ENCODE results near the gene USP13. TPM values are rescaled to one million over a fixed set of nuclear protein-coding genes. Genes with fewer than 3 reads are reported as not detected.

The USP13 gene
- total RNA-seq, 6 experiments from 2014 or later = 6.0 to 11.1 (median 6.9) TPM

GRCh38 chr3:179666030-179666429 lies 13.2 kb downstream of the USP13 start:
- ATAC-seq (no peak), DNase-seq (no peak)
- no peaks in the 10 kb centered on the region for H3K36me3 ChIP-seq
- no peak overlapping the region for H3K4me3 ChIP-seq
- H3K27me3 ChIP-seq = no peaks in the 10 kb centered on the region
- no CpG with 5 or more reads among the region's 1 CpG for WGBS (ENCODE audit: insufficient coverage, low coverage, low lambda C conversion rate, missing lambda C conversion rate)
- H3K4me1 ChIP-seq = no peaks in the 10 kb centered on the region
- TF ChIP-seq POLR2A (IDR thresholded peaks at IDR 0.05) (no peak), CTCF (IDR thresholded peaks at IDR 0.05) (no peak)
- no peak overlapping the region for H3K27ac ChIP-seq
- H3K9me3 ChIP-seq = no peaks in the 10 kb centered on the region
- intact Hi-C loops (cut with DNase I) = no loop called here

- peak in 2 of 3 donors; percentile 39 to 56 for DNase-seq
- intact Hi-C loops (cut with DNase I) = no loop called here
Observed at GRCh38 chr3:179666436-179667035, 13.7 kb downstream of the USP13 start.

GRCh38 chr3:179668429-179668828 lies 15.6 kb downstream of the USP13 start:
- 75% methylated on average over 1 of the region's 1 CpG for WGBS (ENCODE audit: insufficient coverage, low coverage, low lambda C conversion rate, missing lambda C conversion rate)
- no peaks in the 10 kb centered on the region for H3K9me3 ChIP-seq
- no peaks in the 10 kb centered on the region for H3K36me3 ChIP-seq
- peaks cover 0 to 4% (median 0%) of the 10 kb centered on the region in 4 donors for H3K4me1 ChIP-seq
- no peak overlapping the region for H3K4me3 ChIP-seq
- no peak overlapping the region for H3K27ac ChIP-seq
- intact Hi-C loops (cut with DNase I) = no loop called here
- TF ChIP-seq CTCF (IDR thresholded peaks at IDR 0.05) = no peak
- no peak for TF ChIP-seq POLR2A (IDR thresholded peaks at IDR 0.05)
- H3K27me3 ChIP-seq = no peaks in the 10 kb centered on the region
- no peak for ATAC-seq
- no peak for DNase-seq

More at GRCh38 chr3:179666436-179667035, 13.7 kb downstream of the USP13 start:
- peak; percentile 42 to 58 (median 52) for ATAC-seq
- H3K4me3 ChIP-seq = no peak overlapping the region
- 77% methylated on average over 5 of the region's 8 CpGs for WGBS (ENCODE audit: insufficient coverage, low coverage, low lambda C conversion rate, missing lambda C conversion rate)
- no peaks in the 10 kb centered on the region for H3K27me3 ChIP-seq
- no peaks in the 10 kb centered on the region for H3K36me3 ChIP-seq
- TF ChIP-seq POLR2A (IDR thresholded peaks at IDR 0.05) (no peak), CTCF (IDR thresholded peaks at IDR 0.05) (no peak)
- no peaks in the 10 kb centered on the region for H3K9me3 ChIP-seq
- H3K4me1 ChIP-seq = no peaks in the 10 kb centered on the region
- no peak overlapping the region for H3K27ac ChIP-seq

- TF ChIP-seq CTCF (IDR thresholded peaks at IDR 0.05) (no peak), POLR2A (IDR thresholded peaks at IDR 0.05) (no peak)
- H3K27ac ChIP-seq = peak overlapping the region in 2 of 3 donors; percentile 18 to 71
- 85% methylated on average over 8 of the region's 8 CpGs for WGBS (ENCODE audit: insufficient coverage, low coverage, low lambda C conversion rate, missing lambda C conversion rate)
Observed at GRCh38 chr3:179670311-179670710, 17.5 kb downstream of the USP13 start.

More at GRCh38 chr3:179670311-179670710, 17.5 kb downstream of the USP13 start:
- no peak overlapping the region for H3K4me3 ChIP-seq
- no peak for DNase-seq
- H3K9me3 ChIP-seq = no peaks in the 10 kb centered on the region
- intact Hi-C loops (cut with DNase I) = no loop called here
- no peaks in the 10 kb centered on the region for H3K36me3 ChIP-seq
- ATAC-seq = peak in 2 of 4 donors; percentile 35 to 69
- H3K4me1 ChIP-seq = peaks cover 0 to 4% (median 0%) of the 10 kb centered on the region in 4 donors
- H3K27me3 ChIP-seq = no peaks in the 10 kb centered on the region

Data from right lobe of liver (tissue), 6 donors.